D721Med (cell line): ENCODE measurements around the gene RNF5.

Experiments used
- DNase-seq: peaks from one replicate; pipeline ENCODE4 v3.0.0; 2011; ENCODE audit warnings: low spot score; ENCODE audit not compliant: insufficient read length
- FAIRE-seq: peaks from 2 replicates; lab custom pipeline; 2011; peaks lifted over from hg19 to GRCh38; lab: Jason Lieb, UNC
- CTCF ChIP-seq: IDR thresholded peaks from 2 replicates; pipeline ENCODE4 v1.5.1; 2012; ENCODE audit warnings: mild to moderate bottlenecking, control low read depth; ENCODE audit not compliant: insufficient read depth; ENCODE audit errors: missing control alignments

Gene RNF5

DNA sequence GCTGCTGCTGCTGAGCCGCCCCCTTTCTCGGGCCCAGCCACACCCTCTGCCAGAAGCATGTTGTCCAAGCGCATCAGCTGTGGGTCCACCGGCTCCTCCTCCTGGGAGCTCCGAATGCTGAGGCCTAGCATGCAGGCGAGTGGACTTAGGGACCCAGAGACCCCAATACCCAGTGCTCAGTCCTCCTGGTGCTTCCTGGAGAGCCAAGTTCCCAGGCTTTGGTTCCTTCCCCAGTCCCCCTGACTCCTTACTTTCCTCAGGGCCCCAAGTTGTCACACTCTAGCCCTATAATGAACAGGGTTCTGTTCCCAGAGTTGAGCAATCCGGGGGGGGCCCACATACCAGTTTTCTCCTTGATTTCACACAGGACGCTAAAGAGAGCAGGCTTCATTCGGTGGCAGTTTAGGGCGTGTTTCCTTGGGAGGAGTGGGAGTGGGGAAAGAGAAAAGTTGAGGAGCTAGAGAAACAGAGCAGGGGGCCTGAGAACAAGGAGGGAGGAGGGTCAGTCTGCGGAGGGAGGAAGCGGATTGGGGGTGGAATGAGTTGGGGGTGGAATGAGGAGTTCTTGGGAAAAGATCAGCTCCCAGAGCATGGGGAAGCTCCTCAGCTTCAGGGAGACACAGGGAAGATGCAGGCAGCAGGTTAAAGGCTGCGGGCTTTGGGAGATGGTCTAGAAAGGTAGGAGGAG is 10.3 kb downstream of the RNF5 start:
- FAIRE-seq (no peak), DNase-seq (no peak)
- no peak for TF ChIP-seq CTCF

DNA sequence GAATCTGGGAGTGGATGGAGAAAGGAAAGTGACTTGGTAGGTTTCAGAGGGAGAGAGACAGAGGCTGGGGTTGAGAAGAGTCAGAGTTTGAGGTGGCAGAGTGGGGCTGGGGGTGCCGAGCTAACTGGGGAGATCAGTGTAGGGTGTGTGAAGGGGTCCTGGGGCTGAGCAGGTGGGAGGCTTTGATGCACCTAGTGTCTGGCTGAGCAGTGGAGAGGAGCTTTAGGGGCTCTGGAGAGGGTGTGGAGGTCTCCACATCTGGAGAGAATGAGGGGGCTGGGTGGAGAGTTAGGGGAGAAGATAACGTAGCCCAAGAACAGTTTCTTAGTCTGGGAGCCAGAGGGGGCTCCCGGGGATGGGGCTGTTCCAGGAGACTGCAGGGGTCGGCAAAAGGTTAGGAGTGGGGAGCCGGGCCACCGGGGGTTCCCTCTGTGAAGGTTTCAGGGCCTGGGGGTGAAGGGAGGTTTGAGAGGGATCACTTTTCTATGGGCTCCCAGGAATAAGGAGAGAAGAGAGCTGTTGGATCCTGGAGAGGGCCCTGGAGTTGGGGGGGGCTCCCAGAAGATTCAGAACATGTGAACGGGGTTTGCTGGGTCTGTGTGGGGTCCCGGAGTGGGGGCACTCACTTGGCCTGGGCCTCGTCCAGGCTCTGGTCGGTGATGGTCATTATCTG is 11.0 kb downstream of the RNF5 start:
- no peak for TF ChIP-seq CTCF
- no peak for FAIRE-seq
- no peak for DNase-seq

GRCh38 chr6:32189742-32190053 is 11.5 kb downstream of the RNF5 start:
- FAIRE-seq, result no peak
- no peak for TF ChIP-seq CTCF
- DNase-seq, result no peak

DNA sequence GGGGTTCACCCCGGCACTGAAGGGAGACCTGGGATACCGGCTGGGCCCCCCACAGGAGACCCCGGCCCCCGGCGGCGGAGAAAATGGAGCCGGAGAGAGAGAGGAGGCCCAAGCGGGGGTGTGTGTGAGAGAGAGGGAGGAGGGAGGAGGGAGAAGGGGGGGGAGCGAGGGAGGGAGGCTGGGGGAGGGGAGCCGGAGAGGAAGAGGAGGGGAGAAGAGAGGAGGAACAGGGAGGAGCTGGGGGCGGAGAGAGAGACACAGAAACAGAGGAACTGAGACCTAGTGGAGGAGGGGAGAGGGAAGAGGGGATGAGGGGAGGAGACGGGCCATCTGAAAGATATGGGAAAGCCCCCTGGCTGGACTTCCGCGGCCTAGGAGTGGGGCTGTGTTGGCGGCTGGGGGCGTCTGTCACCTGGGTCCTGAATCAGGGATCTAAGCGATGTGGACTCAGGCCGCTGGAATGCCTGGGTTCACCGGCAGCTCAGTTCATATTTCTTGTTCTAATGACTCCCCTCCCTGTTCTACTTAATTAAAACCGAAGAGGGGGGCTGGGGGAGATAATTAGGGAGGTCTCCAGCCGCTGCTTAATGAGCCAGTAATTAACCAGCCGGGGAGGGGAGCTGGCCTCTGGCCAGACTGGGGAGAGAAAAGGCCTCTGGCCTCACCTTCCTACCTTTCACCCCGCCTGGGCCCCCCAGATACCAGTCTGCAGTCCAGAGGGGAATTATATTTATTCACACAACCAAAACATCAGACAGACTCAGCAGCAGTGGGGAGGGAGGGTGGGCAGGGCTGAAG is 12.0 kb downstream of the RNF5 start, which contains the start of gene PBX2:
Gene PBX2, minus strand, starts transcription at position 149 of the 798 bp plus-strand sequence. CDS start 287 bp downstream, outside the sequence.
- peak; percentile 78 for DNase-seq
- TF ChIP-seq CTCF, result no peak
- no peak for FAIRE-seq

GRCh38 chr6:32190911-32191677 is 12.9 kb downstream of the RNF5 start:
- FAIRE-seq (no peak), DNase-seq (no peak)
- TF ChIP-seq CTCF, result no peak

- no peak for TF ChIP-seq CTCF
- DNase-seq, result no peak
- FAIRE-seq, result no peak
Observed at GRCh38 chr6:32191696-32192607, 13.7 kb downstream of the RNF5 start.
